ENCODE results near the gene GPR137. TPM values are rescaled to one million over a fixed set of nuclear protein-coding genes. Genes with fewer than 3 reads are reported as not detected.

GPR137 gene
- total and polyA plus RNA-seq, 10 of the 15 experiments (the other 5 are each of a cell fraction or from before 2014, with no cell fraction given), result 0.37 to 29.2 (median 13.8) TPM

DNA sequence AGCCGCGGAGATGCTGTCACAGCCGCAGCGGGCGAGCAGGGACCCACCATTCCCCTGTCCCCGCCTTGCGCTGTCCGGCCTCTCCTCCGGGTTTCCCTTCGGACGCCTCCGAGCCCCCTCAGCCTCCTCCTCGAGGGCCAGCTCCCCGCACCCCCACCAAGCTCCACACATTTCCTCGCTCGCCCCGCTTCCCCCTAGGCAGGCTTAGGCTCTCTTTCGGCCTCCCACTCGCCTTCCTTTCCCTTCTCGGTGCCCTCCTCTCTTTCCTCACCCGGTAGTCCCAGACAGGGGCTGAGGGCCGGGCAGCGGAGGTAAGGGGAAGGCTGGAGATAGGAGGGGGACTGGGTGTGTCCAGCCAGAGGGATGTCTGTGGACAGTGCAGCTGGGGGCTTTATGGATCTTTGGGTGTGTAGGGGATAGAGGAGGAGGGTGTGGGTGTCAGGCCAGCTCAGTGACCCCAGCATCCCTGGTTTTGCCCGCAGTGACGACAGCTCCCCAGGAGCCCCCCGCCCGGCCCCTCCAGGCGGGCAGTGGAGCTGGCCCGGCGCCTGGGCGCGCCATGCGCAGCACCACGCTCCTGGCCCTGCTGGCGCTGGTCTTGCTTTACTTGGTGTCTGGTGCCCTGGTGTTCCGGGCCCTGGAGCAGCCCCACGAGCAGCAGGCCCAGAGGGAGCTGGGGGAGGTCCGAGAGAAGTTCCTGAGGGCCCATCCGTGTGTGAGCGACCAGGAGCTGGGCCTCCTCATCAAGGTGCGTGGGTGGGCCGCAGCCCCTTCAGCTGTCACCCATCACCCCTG lies 7.0 kb downstream of the GPR137 start:
- Histone ChIP-seq H2AFZ (ENCODE audit: control insufficient read depth, low read depth, low read length) (no peak overlapping the region), H3K9me3 (replicated peaks; ENCODE audit: control insufficient read depth, insufficient read depth, low read length) (no peaks in the 10 kb centered on the region), H3K79me2 (ENCODE audit: control insufficient read depth, insufficient read depth, low read length) (no peaks in the 10 kb centered on the region), H3K9ac (ENCODE audit: control insufficient read depth, insufficient read depth, low read length) (no peak overlapping the region), H3K27ac (ENCODE audit: control insufficient read depth, insufficient read depth) (no peak overlapping the region), H3K4me2 (ENCODE audit: control insufficient read depth, insufficient read depth) (peak overlapping the region; percentile 42; the same call in 1 of the 2 replicates), H3K4me3 (no peak overlapping the region), H4K20me1 (ENCODE audit: control insufficient read depth, insufficient read depth) (no peaks in the 10 kb centered on the region; the same call in 1 of the 2 replicates), H3K27me3 (replicated peaks in 1 of 2; ENCODE audit: control insufficient read depth in 2 of 2, insufficient read depth in 2 of 2, low read length in 1 of 2) (peaks cover 9 to 16% of the 10 kb centered on the region in 2 experiments), H3K36me3 (ENCODE audit: control insufficient read depth in 2 of 2, insufficient read depth in 2 of 2, low read length in 1 of 2) (peaks cover 0 to 2% of the 10 kb centered on the region in 2 experiments; a peak in 2 of 4 replicates), H3K4me1 (ENCODE audit: control insufficient read depth, insufficient read depth, low read length) (no peaks in the 10 kb centered on the region)
- ChIA-PET SMC1A (ENCODE audit: uncharacterized antibody, unreplicated experiment) (no interaction called here), RAD21 (ENCODE audit: unreplicated experiment) (no interaction called here), POLR2A (interaction anchor here (0.9 kb wide), 1 partner anchor 8 kb away, joined by 3 read pairs; the partner anchor contains the start of gene BAD), CTCF (interaction anchor here (0.8 to 1.9 kb wide), 2 partner anchors 9 to 12 kb away, joined by 3 to 10 read pairs; no protein-coding TSS in a partner anchor)
- FAIRE-seq (no peak), ATAC-seq (no peak; the same call in 1 of the 3 replicates), DNase-seq (ENCODE audit: low read depth, low spot score) (no peak)
- in situ Hi-C loops (cut with MboI), result no loop called here
- 30% methylated on average over 37 of the region's 42 CpGs for WGBS (ENCODE audit: insufficient coverage, insufficient replicate concordance, low lambda C conversion rate, missing lambda C conversion rate)
- no TSS peak for BruUV-seq (replicated peaks)
- intact Hi-C loops (cut with micrococcal nuclease; ENCODE audit: unreplicated experiment), result no loop called here
- no peak for TF ChIP-seq GATAD2B (conservative IDR thresholded peaks at IDR 0.05; ENCODE audit: low read depth)
- TF ChIP-seq ZZZ3 (IDR thresholded peaks at IDR 0.05; ENCODE audit: control insufficient read depth, insufficient read length, low read depth), result no peak
- TF ChIP-seq, protein P1, sequence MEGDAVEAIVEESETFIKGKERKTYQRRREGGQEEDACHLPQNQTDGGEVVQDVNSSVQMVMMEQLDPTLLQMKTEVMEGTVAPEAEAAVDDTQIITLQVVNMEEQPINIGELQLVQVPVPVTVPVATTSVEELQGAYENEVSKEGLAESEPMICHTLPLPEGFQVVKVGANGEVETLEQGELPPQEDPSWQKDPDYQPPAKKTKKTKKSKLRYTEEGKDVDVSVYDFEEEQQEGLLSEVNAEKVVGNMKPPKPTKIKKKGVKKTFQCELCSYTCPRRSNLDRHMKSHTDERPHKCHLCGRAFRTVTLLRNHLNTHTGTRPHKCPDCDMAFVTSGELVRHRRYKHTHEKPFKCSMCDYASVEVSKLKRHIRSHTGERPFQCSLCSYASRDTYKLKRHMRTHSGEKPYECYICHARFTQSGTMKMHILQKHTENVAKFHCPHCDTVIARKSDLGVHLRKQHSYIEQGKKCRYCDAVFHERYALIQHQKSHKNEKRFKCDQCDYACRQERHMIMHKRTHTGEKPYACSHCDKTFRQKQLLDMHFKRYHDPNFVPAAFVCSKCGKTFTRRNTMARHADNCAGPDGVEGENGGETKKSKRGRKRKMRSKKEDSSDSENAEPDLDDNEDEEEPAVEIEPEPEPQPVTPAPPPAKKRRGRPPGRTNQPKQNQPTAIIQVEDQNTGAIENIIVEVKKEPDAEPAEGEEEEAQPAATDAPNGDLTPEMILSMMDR (IDR thresholded peaks at IDR 0.05 in 2 of 3, conservative IDR thresholded peaks at IDR 0.05 in 1 of 3; ENCODE audit: control insufficient read depth in 2 of 3, extremely low read depth in 1 of 3, insufficient read depth in 1 of 3, low read depth in 3 of 3, low read length in 3 of 3), result no peak
- no peak for TF ChIP-seq GABPA (IDR thresholded peaks at IDR 0.05; ENCODE audit: low read depth)
- TF ChIP-seq TCF7 (IDR thresholded peaks at IDR 0.05; ENCODE audit: borderline replicate concordance), result no peak
- no peak for TF ChIP-seq MTA3 (IDR thresholded peaks at IDR 0.05; ENCODE audit: borderline replicate concordance, low read length)
- no peak for TF ChIP-seq PAX8 (IDR thresholded peaks at IDR 0.05)
- TF ChIP-seq TARDBP (IDR thresholded peaks at IDR 0.05; ENCODE audit: borderline replicate concordance), result no peak
- TF ChIP-seq SIX5 (IDR thresholded peaks at IDR 0.05; ENCODE audit: low read depth, low read length, severe bottlenecking), result no peak
- no peak for TF ChIP-seq POLR2A (IDR thresholded peaks at IDR 0.05; ENCODE audit: low read depth, low read length)
- TF ChIP-seq IKZF2 (IDR thresholded peaks at IDR 0.05), result no peak
- TF ChIP-seq RB1 (IDR thresholded peaks at IDR 0.05; ENCODE audit: borderline replicate concordance), result no peak
- no peak for TF ChIP-seq ZBED1 (IDR thresholded peaks at IDR 0.05; ENCODE audit: borderline replicate concordance)
- TF ChIP-seq HDAC2 (IDR thresholded peaks at IDR 0.05), result no peak
